ENCODE results near the gene P2RX5. TPM values are rescaled to one million over a fixed set of nuclear protein-coding genes. Genes with fewer than 3 reads are reported as not detected.

The P2RX5 gene
- 122 TPM for total RNA-seq
- 108 TPM for polyA plus RNA-seq
- long read RNA-seq, donor 1, partial matches to known transcripts = 0 of 2 reads
- long read RNA-seq, donor 1, other reads (novel, unspliced or antisense) = 0 of 2 reads
- long read RNA-seq, donor 2 = 0 reads
- long read RNA-seq, donor 3, partial matches to known transcripts = 101 of 109 reads
- long read RNA-seq, donor 3, other reads (novel, unspliced or antisense) = 5 of 109 reads
- long read RNA-seq, donor 4, transcript P2RX5-201 (12 exons, 2,309 nt) = major isoform, 5 of 23 reads
- long read RNA-seq, donor 4, partial matches to known transcripts = 13 of 23 reads
- long read RNA-seq, donor 4, other reads (novel, unspliced or antisense) = 0 of 23 reads
- long read RNA-seq, donor 5, transcript P2RX5-201 (12 exons, 2,309 nt) = major isoform, 10 of 54 reads
- long read RNA-seq, donor 5, partial matches to known transcripts = 31 of 54 reads
- long read RNA-seq, donor 5, other reads (novel, unspliced or antisense) = 8 of 54 reads
- long read RNA-seq, donor 6, transcript P2RX5-201 (12 exons, 2,309 nt) = major isoform, 12 of 33 reads
- long read RNA-seq, donor 6, partial matches to known transcripts = 19 of 33 reads
- long read RNA-seq, donor 6, other reads (novel, unspliced or antisense) = 0 of 33 reads
- long read RNA-seq, donor 7, transcript P2RX5-201 (12 exons, 2,309 nt) = major isoform, 8 of 106 reads
- long read RNA-seq, donor 7, transcript P2RX5-203 (12 exons, 1,998 nt) = minor isoform, 5 of 106 reads
- long read RNA-seq, donor 7, partial matches to known transcripts = 89 of 106 reads
- long read RNA-seq, donor 7, other reads (novel, unspliced or antisense) = 0 of 106 reads
- long read RNA-seq, donor 8, transcript P2RX5-201 (12 exons, 2,309 nt) = major isoform, 5 of 16 reads
- long read RNA-seq, donor 8, partial matches to known transcripts = 9 of 16 reads
- long read RNA-seq, donor 8, other reads (novel, unspliced or antisense) = 0 of 16 reads
- long read RNA-seq, donor 9, transcript P2RX5-201 (12 exons, 2,309 nt) = major isoform, 13 of 47 reads
- long read RNA-seq, donor 9, transcript P2RX5-203 (12 exons, 1,998 nt) = minor isoform, 9 of 47 reads
- long read RNA-seq, donor 9, partial matches to known transcripts = 22 of 47 reads
- long read RNA-seq, donor 9, other reads (novel, unspliced or antisense) = 0 of 47 reads
- long read RNA-seq, donor 10, transcript P2RX5-201 (12 exons, 2,309 nt) = major isoform, 6 of 22 reads
- long read RNA-seq, donor 10, partial matches to known transcripts = 13 of 22 reads
- long read RNA-seq, donor 10, other reads (novel, unspliced or antisense) = 0 of 22 reads

GRCh38 chr17:3695723-3696411, at the start of gene P2RX5:
P2RX5 (minus strand) TSS chr17:3696155; CDS start chr17:3696005, 150 bp downstream.
- peak within 1 kb of the TSS; percentile 84 to 87 for H3K27ac ChIP-seq (ENCODE audit: low read depth in 1 of 2, low read length in 1 of 2)
- under 1% methylated on average over 65 of the region's 65 CpGs for WGBS
- peaks cover 0 to 14% of the 10 kb centered on the region in 2 donors for H3K27me3 ChIP-seq (ENCODE audit: control insufficient read depth in 2 of 2, insufficient read depth in 1 of 2, low read length in 1 of 2)
- H3K9me3 ChIP-seq (ENCODE audit: control insufficient read depth in 2 of 2, insufficient read depth in 1 of 2, low read length in 1 of 2) = peaks cover 2 to 18% of the 10 kb centered on the region in 2 donors
- peak in 4 of 9 donors; percentile 38 to 71 (median 60) for DNase-seq (ENCODE audit: low read depth in 6 of 9, low spot score in 9 of 9)
- peak within 1 kb of the TSS; percentile 71 to 91 for H3K4me3 ChIP-seq (ENCODE audit: low read length in 2 of 2)
- H3K4me1 ChIP-seq (ENCODE audit: control insufficient read depth in 2 of 2, insufficient read depth in 2 of 2, low read length in 2 of 2) = peaks cover 0 to 57% of the 10 kb centered on the region in 2 donors
- H3K36me3 ChIP-seq (ENCODE audit: control insufficient read depth in 2 of 2, insufficient read depth in 2 of 2, low read length in 1 of 2) = peaks cover 5 to 9% of the 10 kb centered on the region in 2 donors

- H3K4me3 ChIP-seq (ENCODE audit: low read length in 2 of 2) = no peak overlapping the region
- no peak overlapping the region for H3K27ac ChIP-seq (ENCODE audit: low read depth in 1 of 2, low read length in 1 of 2)
- peaks cover 0 to 11% of the 10 kb centered on the region in 2 donors for H3K36me3 ChIP-seq (ENCODE audit: control insufficient read depth in 2 of 2, insufficient read depth in 2 of 2, low read length in 1 of 2)
- H3K9me3 ChIP-seq (ENCODE audit: control insufficient read depth in 2 of 2, insufficient read depth in 1 of 2, low read length in 1 of 2) = peaks cover 0 to 16% of the 10 kb centered on the region in 2 donors
- no peaks in the 10 kb centered on the region for H3K27me3 ChIP-seq (ENCODE audit: control insufficient read depth in 2 of 2, insufficient read depth in 1 of 2, low read length in 1 of 2)
- peaks cover 31 to 78% of the 10 kb centered on the region in 2 donors for H3K4me1 ChIP-seq (ENCODE audit: control insufficient read depth in 2 of 2, insufficient read depth in 2 of 2, low read length in 2 of 2)
- no peak for DNase-seq (ENCODE audit: low read depth in 6 of 9, low spot score in 9 of 9)
- WGBS = 96% methylated on average over 10 of the region's 10 CpGs
Observed at GRCh38 chr17:3745071-3745470, 49.1 kb upstream of the P2RX5 start.

- no peak overlapping the region for H3K4me3 ChIP-seq (ENCODE audit: low read length in 2 of 2)
- peak overlapping the region; percentile 62 to 93 for H3K27ac ChIP-seq (ENCODE audit: low read depth in 1 of 2, low read length in 1 of 2)
- peaks cover 0 to 10% of the 10 kb centered on the region in 2 donors for H3K36me3 ChIP-seq (ENCODE audit: control insufficient read depth in 2 of 2, insufficient read depth in 2 of 2, low read length in 1 of 2)
- peak in 1 of 9 donors; percentile 62 for DNase-seq (ENCODE audit: low read depth in 6 of 9, low spot score in 9 of 9)
- peaks cover 39 to 78% of the 10 kb centered on the region in 2 donors for H3K4me1 ChIP-seq (ENCODE audit: control insufficient read depth in 2 of 2, insufficient read depth in 2 of 2, low read length in 2 of 2)
- 74% methylated on average over 3 of the region's 3 CpGs for WGBS
- H3K9me3 ChIP-seq (ENCODE audit: control insufficient read depth in 2 of 2, insufficient read depth in 1 of 2, low read length in 1 of 2) = peaks cover 0 to 20% of the 10 kb centered on the region in 2 donors
- no peaks in the 10 kb centered on the region for H3K27me3 ChIP-seq (ENCODE audit: control insufficient read depth in 2 of 2, insufficient read depth in 1 of 2, low read length in 1 of 2)
Observed at GRCh38 chr17:3744014-3744413, 48.1 kb upstream of the P2RX5 start.

GRCh38 chr17:3740611-3741073, 44.7 kb upstream of the P2RX5 start:
- 33% methylated on average over 14 of the region's 14 CpGs for WGBS
- peak overlapping the region; percentile 90 to 99 for H3K27ac ChIP-seq (ENCODE audit: low read depth in 1 of 2, low read length in 1 of 2)
- H3K27me3 ChIP-seq (ENCODE audit: control insufficient read depth in 2 of 2, insufficient read depth in 1 of 2, low read length in 1 of 2) = no peaks in the 10 kb centered on the region
- peaks cover 0 to 20% of the 10 kb centered on the region in 2 donors for H3K9me3 ChIP-seq (ENCODE audit: control insufficient read depth in 2 of 2, insufficient read depth in 1 of 2, low read length in 1 of 2)
- peak overlapping the region in 1 of 2 donors; percentile 5 for H3K4me3 ChIP-seq (ENCODE audit: low read length in 2 of 2)
- DNase-seq (ENCODE audit: low read depth in 6 of 9, low spot score in 9 of 9) = peak; percentile 69 to 95 (median 86)
- peaks cover 48 to 84% of the 10 kb centered on the region in 2 donors for H3K4me1 ChIP-seq (ENCODE audit: control insufficient read depth in 2 of 2, insufficient read depth in 2 of 2, low read length in 2 of 2)
- H3K36me3 ChIP-seq (ENCODE audit: control insufficient read depth in 2 of 2, insufficient read depth in 2 of 2, low read length in 1 of 2) = peaks cover 0 to 10% of the 10 kb centered on the region in 2 donors

GRCh38 chr17:3739422-3740124, 43.6 kb upstream of the P2RX5 start:
- WGBS = 97% methylated on average over 16 of the region's 16 CpGs
- peaks cover 48 to 83% of the 10 kb centered on the region in 2 donors for H3K4me1 ChIP-seq (ENCODE audit: control insufficient read depth in 2 of 2, insufficient read depth in 2 of 2, low read length in 2 of 2)
- H3K4me3 ChIP-seq (ENCODE audit: low read length in 2 of 2) = peak overlapping the region in 1 of 2 donors; percentile 38
- H3K9me3 ChIP-seq (ENCODE audit: control insufficient read depth in 2 of 2, insufficient read depth in 1 of 2, low read length in 1 of 2) = peaks cover 0 to 20% of the 10 kb centered on the region in 2 donors
- H3K36me3 ChIP-seq (ENCODE audit: control insufficient read depth in 2 of 2, insufficient read depth in 2 of 2, low read length in 1 of 2) = peaks cover 2 to 10% of the 10 kb centered on the region in 2 donors
- no peak for DNase-seq (ENCODE audit: low read depth in 6 of 9, low spot score in 9 of 9)
- no peaks in the 10 kb centered on the region for H3K27me3 ChIP-seq (ENCODE audit: control insufficient read depth in 2 of 2, insufficient read depth in 1 of 2, low read length in 1 of 2)
- peak overlapping the region; percentile 90 to 99 for H3K27ac ChIP-seq (ENCODE audit: low read depth in 1 of 2, low read length in 1 of 2)

- Histone ChIP-seq H3K4me1 (ENCODE audit: control insufficient read depth in 2 of 2, insufficient read depth in 2 of 2, low read length in 2 of 2) (peaks cover 43 to 79% of the 10 kb centered on the region in 2 donors), H3K27ac (ENCODE audit: low read depth in 1 of 2, low read length in 1 of 2) (peak overlapping the region; percentile 90 to 99), H3K9me3 (ENCODE audit: control insufficient read depth in 2 of 2, insufficient read depth in 1 of 2, low read length in 1 of 2) (peaks cover 0 to 20% of the 10 kb centered on the region in 2 donors), H3K27me3 (ENCODE audit: control insufficient read depth in 2 of 2, insufficient read depth in 1 of 2, low read length in 1 of 2) (no peaks in the 10 kb centered on the region), H3K36me3 (ENCODE audit: control insufficient read depth in 2 of 2, insufficient read depth in 2 of 2, low read length in 1 of 2) (peaks cover 6 to 14% of the 10 kb centered on the region in 2 donors), H3K4me3 (ENCODE audit: low read length in 2 of 2) (peak overlapping the region; percentile 24 to 38)
- 43% methylated on average over 16 of the region's 16 CpGs for WGBS
- peak; percentile 67 to 95 (median 83) for DNase-seq (ENCODE audit: low read depth in 6 of 9, low spot score in 9 of 9)
Observed at GRCh38 chr17:3738562-3739295, 42.8 kb upstream of the P2RX5 start.

- DNase-seq (ENCODE audit: low read depth in 6 of 9, low spot score in 9 of 9) = no peak
- Histone ChIP-seq H3K4me1 (ENCODE audit: control insufficient read depth in 2 of 2, insufficient read depth in 2 of 2, low read length in 2 of 2) (peaks cover 29 to 57% of the 10 kb centered on the region in 2 donors), H3K27ac (ENCODE audit: low read depth in 1 of 2, low read length in 1 of 2) (no peak overlapping the region), H3K36me3 (ENCODE audit: control insufficient read depth in 2 of 2, insufficient read depth in 2 of 2, low read length in 1 of 2) (peaks cover 18 to 29% of the 10 kb centered on the region in 2 donors), H3K9me3 (ENCODE audit: control insufficient read depth in 2 of 2, insufficient read depth in 1 of 2, low read length in 1 of 2) (peaks cover 0 to 5% of the 10 kb centered on the region in 2 donors), H3K27me3 (ENCODE audit: control insufficient read depth in 2 of 2, insufficient read depth in 1 of 2, low read length in 1 of 2) (no peaks in the 10 kb centered on the region), H3K4me3 (ENCODE audit: low read length in 2 of 2) (no peak overlapping the region)
- WGBS = 95% methylated on average over 8 of the region's 8 CpGs
Observed at GRCh38 chr17:3735515-3735914, 39.6 kb upstream of the P2RX5 start.

Measured in thymus (tissue), 14 donors.